Measurements from ENCODE around the gene HNRNPC.
"Not testable (repeated sequence)": the region's sequence is repeated elsewhere in the genome, so short reads cannot be mapped to it uniquely, and the experiment has no call there.

Gene HNRNPC

DNA sequence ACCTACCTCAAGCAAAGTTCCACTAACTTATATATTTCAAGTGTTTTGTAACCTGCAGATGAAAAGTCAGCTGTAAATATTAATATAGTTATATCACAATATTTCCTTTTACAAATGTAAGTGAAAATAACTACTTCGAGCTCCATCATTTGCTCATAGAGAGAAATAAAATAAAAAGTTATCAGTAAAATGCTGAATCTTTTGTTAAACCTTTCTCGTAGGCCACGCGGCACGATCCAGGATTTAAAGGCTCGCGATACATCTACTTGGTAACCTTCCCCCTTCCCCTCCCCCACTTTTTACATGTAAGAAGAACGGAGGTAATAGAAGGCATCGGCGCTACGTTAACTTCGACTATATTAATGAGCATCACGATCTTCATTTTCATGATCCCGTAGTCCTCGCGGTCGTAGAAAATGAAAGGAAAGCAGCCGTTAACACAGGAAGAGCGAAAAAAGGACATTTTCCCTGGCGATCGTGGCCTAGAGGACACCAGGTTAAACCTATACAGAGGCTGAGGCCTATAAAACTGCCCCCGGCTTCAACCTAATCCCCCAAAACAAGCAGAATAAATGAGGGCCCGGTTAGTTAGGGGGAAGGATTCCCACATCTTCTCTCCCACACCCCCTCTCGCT, 508 bp downstream of the HNRNPC start:
- peak; percentile 49 for DNase-seq

DNA sequence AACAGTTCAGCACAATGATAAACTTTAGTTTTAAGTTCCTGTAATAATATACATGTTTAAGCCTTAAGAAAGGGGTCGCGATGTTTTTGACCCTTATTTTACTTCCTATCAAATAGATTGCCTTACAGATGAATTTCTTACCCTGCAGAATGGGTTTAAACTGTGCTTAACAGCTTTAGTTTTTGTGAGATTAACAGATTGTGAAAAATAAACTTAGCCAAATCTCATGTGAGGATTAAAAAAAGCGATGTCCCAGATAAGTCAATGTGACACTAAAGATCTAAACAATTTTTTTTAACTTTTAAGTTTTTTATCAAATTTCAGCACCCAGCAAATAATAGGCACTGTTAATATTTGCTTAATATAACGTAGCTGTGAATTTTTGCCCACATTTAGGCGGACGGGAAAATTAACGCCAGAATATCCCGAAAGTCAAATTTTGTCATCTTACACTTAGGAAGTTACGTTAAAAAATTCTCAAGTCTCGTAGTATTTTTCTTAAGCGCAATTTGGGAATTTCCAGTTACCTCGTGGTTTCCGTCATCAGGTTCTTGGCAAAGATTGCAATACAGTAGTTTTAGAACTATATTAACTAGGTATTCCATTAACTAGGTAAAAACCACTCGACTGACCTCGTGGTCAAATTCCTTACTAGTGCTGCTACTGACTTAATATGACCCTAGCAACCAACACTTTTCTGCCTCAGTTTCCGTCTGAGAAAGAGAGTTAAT, 1.2 kb downstream of the HNRNPC start:
- peak; percentile 11 for DNase-seq

GRCh38 chr14:21267431-21267845, 1.8 kb downstream of the HNRNPC start:
- no peak for DNase-seq

DNA sequence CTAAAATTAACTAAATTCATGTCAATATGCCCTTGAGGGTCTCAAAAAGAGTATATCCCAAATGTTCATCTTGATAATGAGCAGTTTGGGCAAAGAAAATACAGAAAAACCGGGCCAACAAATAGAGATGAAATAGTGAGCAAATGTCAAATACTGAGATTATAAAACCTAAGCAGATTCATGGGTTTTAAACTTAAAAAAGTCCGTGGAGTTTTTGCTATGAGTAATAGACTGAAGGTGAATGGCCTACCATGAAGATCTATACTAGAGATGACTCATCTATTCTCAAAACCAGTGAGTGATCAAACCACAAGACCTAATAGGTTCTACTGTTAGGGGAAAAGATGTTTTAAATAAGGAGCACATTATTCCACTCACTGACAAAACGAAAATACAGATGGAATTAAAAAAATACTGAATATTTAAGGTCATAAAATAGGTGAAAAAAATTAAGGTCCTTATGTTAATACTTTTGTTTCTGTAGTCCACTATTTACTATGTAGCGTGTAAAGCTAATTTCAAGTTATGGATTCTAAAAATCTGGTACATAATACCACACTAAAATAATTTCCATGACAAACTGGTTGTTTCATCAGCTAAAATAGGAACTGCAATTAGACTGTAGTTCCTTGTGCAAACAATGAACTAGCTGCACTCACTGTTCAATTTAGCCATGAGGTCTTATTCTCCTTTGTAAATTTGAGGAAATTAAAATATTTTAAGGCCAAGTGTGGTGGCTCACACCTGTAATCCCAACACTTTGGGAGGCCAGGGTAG, 5.0 kb downstream of the HNRNPC start:
- no peak for DNase-seq

DNA sequence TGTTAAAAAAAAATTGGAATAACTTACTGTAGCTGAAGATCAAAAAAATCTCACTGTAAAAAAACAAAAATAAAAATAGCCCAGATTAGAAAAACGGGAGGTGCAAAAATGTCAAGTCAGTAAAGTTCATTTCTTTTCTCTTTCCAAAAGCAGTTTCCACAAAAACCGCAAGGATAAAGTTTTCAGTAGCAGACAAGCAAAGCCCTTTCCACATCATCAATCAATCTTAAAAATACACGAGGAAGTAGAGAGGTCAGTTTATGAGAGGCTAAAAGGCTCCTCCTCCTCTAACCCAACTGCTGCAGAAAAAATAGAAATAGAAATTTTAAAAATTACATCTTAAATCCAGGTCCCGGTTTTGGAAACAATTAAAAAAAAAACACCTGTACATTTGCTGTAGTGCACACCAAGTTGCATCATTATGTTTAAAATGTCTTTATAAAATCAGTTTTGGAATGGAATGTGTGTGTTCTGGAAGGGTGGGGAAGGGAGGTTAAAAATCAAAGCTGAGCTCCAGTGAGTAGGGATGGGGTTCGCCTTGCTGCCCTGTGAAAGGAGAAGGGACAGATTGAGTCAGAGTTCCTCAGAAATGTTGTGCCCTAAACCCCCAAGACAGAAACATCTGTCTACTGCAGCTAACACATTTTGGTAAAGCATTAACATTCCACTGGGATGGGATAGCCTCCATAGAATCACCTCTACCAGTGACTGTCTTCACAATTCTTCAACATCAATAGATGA, 5.8 kb downstream of the HNRNPC start:
- no peak for DNase-seq

- no peak for DNase-seq
Observed at GRCh38 chr14:21262410-21262809, 6.8 kb downstream of the HNRNPC start.

DNA sequence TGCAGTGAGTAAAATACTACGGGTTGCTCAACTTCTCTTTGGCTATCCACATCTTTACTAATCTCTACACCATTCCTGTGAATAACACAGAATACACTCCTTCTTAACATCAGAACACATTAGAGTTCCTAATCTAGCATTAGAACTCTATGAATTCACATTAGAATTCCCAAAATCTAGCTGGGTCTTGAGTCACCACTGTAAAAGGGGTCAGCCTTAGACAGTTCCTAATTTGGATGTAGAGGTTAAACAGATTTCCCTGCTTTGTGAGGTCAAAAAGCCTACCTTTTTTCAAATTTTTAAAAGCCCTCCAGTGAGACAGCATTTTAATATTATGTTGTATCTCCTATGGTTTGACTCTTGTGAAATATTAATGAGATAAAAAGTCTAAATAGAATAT, 7.4 kb downstream of the HNRNPC start:
- DNase-seq, result no peak

GRCh38 chr14:21258889-21259787, 10.1 kb downstream of the HNRNPC start:
- DNase-seq, result no peak

- DNase-seq, result no peak
Observed at GRCh38 chr14:21258005-21258888, 11.0 kb downstream of the HNRNPC start.

- DNase-seq, result no peak
Observed at GRCh38 chr14:21257394-21257909, 11.8 kb downstream of the HNRNPC start.

GRCh38 chr14:21256539-21257393, 12.5 kb downstream of the HNRNPC start:
- DNase-seq, result no peak

GRCh38 chr14:21256102-21256447, 13.2 kb downstream of the HNRNPC start:
- not testable (repeated sequence) for DNase-seq

GRCh38 chr14:21255385-21256101, 13.7 kb downstream of the HNRNPC start:
- DNase-seq, result no peak

GRCh38 chr14:21252149-21252548, 17.1 kb downstream of the HNRNPC start:
- DNase-seq, result no peak

- DNase-seq, result no peak
Observed at GRCh38 chr14:21251215-21251614, 18.0 kb downstream of the HNRNPC start.

DNA sequence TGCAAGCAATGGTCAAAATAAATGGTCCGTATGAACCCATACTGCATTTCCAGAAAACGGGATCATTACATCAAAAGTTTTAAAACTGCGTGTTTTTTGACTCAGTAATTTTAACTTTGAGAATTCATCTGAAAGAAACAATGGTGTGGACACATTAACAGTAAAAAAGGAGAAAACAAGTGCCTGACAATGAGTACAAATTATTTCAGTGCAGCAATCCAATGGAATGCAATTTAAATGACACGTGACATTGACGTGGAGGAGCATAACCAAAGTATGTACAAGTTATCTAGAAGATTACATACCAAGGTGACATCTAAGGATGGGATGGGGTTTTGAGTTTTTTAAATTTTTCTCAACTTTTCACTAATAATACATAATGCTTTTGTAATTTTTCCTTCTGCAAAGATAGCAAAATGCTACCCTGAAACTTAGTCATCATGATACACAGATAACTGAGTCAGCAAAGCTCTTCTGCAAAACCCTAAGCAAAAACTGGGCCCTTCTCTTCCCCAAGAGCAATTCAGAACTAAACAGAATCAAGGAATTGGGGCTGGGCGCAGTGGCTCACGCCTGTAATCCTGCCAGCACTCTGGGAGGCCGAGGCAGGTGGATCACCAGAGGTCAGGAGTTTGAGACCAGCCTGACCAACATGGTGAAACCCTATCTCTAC, 20.4 kb downstream of the HNRNPC start:
- DNase-seq, result no peak

DNA sequence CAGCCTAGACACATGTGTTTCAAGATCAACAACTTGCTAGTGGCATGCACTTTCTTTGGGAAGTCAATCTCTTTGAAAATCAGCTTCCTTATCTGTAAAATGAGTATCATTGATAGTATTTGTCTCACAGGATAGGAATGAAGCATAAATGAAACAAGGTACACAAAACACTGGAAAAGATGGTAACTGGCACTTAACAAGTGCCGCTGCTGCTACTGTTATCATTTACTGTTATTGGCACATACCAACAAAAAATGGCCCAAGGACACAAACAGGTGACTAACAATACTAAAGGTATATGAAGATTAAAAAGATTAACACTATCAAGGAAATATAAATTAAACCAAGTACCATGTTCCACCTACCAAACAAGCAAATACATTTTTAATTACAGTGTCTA, 20.9 kb downstream of the HNRNPC start:
- DNase-seq, result no peak

DNA sequence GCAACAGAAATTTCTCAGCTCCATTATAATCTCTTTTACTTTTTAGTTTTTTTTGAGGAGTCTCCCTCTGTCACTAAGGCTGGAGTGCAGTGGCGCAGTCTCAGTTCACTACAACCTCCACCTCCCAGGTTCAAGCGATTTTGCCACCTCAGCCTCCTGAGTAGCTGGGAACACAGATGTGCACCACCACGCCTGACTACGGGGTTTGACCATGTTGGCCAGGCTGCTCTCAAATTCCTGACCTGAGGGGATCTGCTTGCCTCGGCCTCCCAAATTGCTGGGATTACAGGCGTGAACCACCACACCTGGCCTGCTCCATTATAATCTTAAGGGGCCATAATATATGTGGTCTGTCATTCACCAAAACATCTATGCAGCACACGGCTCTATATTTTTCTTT, 23.4 kb downstream of the HNRNPC start:
- no peak for DNase-seq

GRCh38 chr14:21244544-21244943, 24.7 kb downstream of the HNRNPC start:
- no peak for DNase-seq

All from midbrain (tissue), 1 donor.